ENCODE data around the gene TGFBR3L. TPM values are rescaled to one million over a fixed set of nuclear protein-coding genes. Genes with fewer than 3 reads are reported as not detected.

The TGFBR3L gene
- total and polyA plus RNA-seq, 2 experiments from 2014 or later, result 1.7 to 7.0 TPM

DNA sequence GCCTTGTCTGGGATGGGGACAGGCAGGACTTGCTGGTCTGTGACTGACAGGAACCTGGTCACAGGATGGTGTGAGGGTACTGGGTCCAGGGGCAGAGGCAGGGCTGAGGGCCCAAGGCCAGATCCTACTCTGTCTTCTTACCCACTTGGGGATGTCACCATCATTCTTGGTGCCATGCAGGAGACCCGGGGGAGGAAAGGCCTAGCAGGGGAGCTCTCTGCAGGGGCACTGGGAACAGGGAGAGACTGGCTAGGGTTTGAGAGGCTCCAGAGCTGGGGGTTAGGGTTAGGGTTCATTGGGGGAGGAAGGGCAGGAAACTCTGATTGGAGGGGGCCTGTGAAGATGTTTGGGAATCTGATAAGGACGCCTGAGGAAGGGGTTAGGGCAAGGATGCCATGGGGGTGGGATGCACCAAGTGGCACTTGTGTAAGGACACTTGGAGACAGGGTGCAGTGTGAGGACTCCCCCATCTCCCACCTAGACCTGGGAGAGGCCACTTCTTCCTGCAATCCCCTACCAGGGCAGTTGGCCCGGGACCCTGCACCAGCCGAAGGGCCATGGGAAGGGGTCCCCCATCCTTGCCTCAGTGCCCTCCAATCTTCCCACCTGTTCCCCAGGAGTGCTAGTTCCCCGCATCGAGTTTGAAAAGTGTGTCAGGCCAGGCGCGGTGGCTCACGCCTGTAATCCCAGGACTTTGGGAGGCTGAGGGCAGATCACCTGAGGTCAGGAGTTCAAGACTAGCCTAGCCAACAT is 47.4 kb upstream of the TGFBR3L start:
- Histone ChIP-seq H3F3A (replicated peaks; ENCODE audit: low read depth) (0 out of 2 replicates have a peak, but pooled peaks cover 7% of the 10 kb centered on the region), H3K27ac (ENCODE audit: low read depth) (no peak overlapping the region), H3K36me3 (ENCODE audit: insufficient read depth) (no peaks in the 10 kb centered on the region), H3K27me3 (ENCODE audit: insufficient read depth) (peaks cover 53% of the 10 kb centered on the region), H2AFZ (no peak overlapping the region), H3K9me2 (ENCODE audit: insufficient read depth) (no peaks in the 10 kb centered on the region), H3K4me2 (no peak overlapping the region), H3K4me1 (ENCODE audit: insufficient read depth) (peaks cover 18% of the 10 kb centered on the region; the same call in 1 of the 2 replicates), H3K79me2 (replicated peaks; ENCODE audit: insufficient read depth) (no peaks in the 10 kb centered on the region), H3K4me3 (no peak overlapping the region), H4K20me1 (replicated peaks; ENCODE audit: insufficient read depth) (no peaks in the 10 kb centered on the region)
- peaks cover 68% of the 10 kb centered on the region for H3K27me3 Mint-ChIP-seq (ENCODE audit: insufficient read depth, low read depth, poor library complexity)
- H3K36me3 Mint-ChIP-seq (ENCODE audit: low read depth), result peaks cover 5% of the 10 kb centered on the region; the same call in 2 of the 3 replicates
- no peak overlapping the region for H3K27ac Mint-ChIP-seq
- DNase-seq (ENCODE audit: low spot score), result no peak
- ATAC-seq, result no peak
- no peaks in the 10 kb centered on the region for H3K9me3 Mint-ChIP-seq
- H3K4me3 Mint-ChIP-seq, result no peak overlapping the region; the same call in 2 of the 3 replicates
- H3K4me1 Mint-ChIP-seq, result peaks cover 26% of the 10 kb centered on the region
- no peak for TF ChIP-seq CREB1 (CRISPR knock-in tag; IDR thresholded peaks at IDR 0.05; ENCODE audit: low read depth)
- TF ChIP-seq, protein P1, sequence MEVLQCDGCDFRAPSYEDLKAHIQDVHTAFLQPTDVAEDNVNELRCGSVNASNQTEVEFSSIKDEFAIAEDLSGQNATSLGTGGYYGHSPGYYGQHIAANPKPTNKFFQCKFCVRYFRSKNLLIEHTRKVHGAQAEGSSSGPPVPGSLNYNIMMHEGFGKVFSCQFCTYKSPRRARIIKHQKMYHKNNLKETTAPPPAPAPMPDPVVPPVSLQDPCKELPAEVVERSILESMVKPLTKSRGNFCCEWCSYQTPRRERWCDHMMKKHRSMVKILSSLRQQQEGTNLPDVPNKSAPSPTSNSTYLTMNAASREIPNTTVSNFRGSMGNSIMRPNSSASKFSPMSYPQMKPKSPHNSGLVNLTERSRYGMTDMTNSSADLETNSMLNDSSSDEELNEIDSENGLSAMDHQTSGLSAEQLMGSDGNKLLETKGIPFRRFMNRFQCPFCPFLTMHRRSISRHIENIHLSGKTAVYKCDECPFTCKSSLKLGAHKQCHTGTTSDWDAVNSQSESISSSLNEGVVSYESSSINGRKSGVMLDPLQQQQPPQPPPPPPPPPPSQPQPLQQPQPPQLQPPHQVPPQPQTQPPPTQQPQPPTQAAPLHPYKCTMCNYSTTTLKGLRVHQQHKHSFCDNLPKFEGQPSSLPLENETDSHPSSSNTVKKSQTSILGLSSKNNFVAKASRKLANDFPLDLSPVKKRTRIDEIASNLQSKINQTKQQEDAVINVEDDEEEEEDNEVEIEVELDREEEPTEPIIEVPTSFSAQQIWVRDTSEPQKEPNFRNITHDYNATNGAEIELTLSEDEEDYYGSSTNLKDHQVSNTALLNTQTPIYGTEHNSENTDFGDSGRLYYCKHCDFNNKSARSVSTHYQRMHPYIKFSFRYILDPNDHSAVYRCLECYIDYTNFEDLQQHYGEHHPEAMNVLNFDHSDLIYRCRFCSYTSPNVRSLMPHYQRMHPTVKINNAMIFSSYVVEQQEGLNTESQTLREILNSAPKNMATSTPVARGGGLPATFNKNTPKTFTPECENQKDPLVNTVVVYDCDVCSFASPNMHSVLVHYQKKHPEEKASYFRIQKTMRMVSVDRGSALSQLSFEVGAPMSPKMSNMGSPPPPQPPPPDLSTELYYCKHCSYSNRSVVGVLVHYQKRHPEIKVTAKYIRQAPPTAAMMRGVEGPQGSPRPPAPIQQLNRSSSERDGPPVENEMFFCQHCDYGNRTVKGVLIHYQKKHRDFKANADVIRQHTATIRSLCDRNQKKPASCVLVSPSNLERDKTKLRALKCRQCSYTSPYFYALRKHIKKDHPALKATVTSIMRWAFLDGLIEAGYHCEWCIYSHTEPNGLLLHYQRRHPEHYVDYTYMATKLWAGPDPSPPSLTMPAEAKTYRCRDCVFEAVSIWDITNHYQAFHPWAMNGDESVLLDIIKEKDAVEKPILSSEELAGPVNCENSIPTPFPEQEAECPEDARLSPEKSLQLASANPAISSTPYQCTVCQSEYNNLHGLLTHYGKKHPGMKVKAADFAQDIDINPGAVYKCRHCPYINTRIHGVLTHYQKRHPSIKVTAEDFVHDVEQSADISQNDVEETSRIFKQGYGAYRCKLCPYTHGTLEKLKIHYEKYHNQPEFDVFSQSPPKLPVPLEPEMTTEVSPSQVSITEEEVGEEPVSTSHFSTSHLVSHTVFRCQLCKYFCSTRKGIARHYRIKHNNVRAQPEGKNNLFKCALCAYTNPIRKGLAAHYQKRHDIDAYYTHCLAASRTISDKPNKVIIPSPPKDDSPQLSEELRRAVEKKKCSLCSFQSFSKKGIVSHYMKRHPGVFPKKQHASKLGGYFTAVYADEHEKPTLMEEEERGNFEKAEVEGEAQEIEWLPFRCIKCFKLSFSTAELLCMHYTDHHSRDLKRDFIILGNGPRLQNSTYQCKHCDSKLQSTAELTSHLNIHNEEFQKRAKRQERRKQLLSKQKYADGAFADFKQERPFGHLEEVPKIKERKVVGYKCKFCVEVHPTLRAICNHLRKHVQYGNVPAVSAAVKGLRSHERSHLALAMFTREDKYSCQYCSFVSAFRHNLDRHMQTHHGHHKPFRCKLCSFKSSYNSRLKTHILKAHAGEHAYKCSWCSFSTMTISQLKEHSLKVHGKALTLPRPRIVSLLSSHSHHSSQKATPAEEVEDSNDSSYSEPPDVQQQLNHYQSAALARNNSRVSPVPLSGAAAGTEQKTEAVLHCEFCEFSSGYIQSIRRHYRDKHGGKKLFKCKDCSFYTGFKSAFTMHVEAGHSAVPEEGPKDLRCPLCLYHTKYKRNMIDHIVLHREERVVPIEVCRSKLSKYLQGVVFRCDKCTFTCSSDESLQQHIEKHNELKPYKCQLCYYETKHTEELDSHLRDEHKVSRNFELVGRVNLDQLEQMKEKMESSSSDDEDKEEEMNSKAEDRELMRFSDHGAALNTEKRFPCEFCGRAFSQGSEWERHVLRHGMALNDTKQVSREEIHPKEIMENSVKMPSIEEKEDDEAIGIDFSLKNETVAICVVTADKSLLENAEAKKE (CRISPR knock-in tag; IDR thresholded peaks at IDR 0.05), result no peak
- TF ChIP-seq POLR2AphosphoS5 (IDR thresholded peaks at IDR 0.05; ENCODE audit: low read depth), result no peak
- no peak for TF ChIP-seq STAT1 (IDR thresholded peaks at IDR 0.05; ENCODE audit: unreplicated experiment)
- TF ChIP-seq NANOG (IDR thresholded peaks at IDR 0.05; ENCODE audit: borderline replicate concordance), result no peak
- no peak for TF ChIP-seq ZNF331 (CRISPR knock-in tag; IDR thresholded peaks at IDR 0.05; ENCODE audit: low read depth)
- no peak for TF ChIP-seq EZH2 (IDR thresholded peaks at IDR 0.05; ENCODE audit: low read depth, unreplicated experiment)
- TF ChIP-seq, protein P2, sequence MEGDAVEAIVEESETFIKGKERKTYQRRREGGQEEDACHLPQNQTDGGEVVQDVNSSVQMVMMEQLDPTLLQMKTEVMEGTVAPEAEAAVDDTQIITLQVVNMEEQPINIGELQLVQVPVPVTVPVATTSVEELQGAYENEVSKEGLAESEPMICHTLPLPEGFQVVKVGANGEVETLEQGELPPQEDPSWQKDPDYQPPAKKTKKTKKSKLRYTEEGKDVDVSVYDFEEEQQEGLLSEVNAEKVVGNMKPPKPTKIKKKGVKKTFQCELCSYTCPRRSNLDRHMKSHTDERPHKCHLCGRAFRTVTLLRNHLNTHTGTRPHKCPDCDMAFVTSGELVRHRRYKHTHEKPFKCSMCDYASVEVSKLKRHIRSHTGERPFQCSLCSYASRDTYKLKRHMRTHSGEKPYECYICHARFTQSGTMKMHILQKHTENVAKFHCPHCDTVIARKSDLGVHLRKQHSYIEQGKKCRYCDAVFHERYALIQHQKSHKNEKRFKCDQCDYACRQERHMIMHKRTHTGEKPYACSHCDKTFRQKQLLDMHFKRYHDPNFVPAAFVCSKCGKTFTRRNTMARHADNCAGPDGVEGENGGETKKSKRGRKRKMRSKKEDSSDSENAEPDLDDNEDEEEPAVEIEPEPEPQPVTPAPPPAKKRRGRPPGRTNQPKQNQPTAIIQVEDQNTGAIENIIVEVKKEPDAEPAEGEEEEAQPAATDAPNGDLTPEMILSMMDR (conservative IDR thresholded peaks at IDR 0.05; ENCODE audit: low read depth in 2 of 2), result no peak
- TF ChIP-seq EZH2phosphoT487 (IDR thresholded peaks at IDR 0.05; ENCODE audit: unreplicated experiment), result no peak
- TF ChIP-seq ZNF114 (CRISPR knock-in tag; IDR thresholded peaks at IDR 0.05), result no peak
- TF ChIP-seq, protein P3, sequence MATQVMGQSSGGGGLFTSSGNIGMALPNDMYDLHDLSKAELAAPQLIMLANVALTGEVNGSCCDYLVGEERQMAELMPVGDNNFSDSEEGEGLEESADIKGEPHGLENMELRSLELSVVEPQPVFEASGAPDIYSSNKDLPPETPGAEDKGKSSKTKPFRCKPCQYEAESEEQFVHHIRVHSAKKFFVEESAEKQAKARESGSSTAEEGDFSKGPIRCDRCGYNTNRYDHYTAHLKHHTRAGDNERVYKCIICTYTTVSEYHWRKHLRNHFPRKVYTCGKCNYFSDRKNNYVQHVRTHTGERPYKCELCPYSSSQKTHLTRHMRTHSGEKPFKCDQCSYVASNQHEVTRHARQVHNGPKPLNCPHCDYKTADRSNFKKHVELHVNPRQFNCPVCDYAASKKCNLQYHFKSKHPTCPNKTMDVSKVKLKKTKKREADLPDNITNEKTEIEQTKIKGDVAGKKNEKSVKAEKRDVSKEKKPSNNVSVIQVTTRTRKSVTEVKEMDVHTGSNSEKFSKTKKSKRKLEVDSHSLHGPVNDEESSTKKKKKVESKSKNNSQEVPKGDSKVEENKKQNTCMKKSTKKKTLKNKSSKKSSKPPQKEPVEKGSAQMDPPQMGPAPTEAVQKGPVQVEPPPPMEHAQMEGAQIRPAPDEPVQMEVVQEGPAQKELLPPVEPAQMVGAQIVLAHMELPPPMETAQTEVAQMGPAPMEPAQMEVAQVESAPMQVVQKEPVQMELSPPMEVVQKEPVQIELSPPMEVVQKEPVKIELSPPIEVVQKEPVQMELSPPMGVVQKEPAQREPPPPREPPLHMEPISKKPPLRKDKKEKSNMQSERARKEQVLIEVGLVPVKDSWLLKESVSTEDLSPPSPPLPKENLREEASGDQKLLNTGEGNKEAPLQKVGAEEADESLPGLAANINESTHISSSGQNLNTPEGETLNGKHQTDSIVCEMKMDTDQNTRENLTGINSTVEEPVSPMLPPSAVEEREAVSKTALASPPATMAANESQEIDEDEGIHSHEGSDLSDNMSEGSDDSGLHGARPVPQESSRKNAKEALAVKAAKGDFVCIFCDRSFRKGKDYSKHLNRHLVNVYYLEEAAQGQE (IDR thresholded peaks at IDR 0.05; ENCODE audit: unreplicated experiment), result no peak
- TF ChIP-seq, protein P4, sequence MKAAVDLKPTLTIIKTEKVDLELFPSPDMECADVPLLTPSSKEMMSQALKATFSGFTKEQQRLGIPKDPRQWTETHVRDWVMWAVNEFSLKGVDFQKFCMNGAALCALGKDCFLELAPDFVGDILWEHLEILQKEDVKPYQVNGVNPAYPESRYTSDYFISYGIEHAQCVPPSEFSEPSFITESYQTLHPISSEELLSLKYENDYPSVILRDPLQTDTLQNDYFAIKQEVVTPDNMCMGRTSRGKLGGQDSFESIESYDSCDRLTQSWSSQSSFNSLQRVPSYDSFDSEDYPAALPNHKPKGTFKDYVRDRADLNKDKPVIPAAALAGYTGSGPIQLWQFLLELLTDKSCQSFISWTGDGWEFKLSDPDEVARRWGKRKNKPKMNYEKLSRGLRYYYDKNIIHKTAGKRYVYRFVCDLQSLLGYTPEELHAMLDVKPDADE (IDR thresholded peaks at IDR 0.05), result no peak
- no peak for TF ChIP-seq JUNB (IDR thresholded peaks at IDR 0.05; ENCODE audit: unreplicated experiment)

All from GM23338 (cell line).